Testis (tissue), 3 donors: ENCODE data around the gene RARRES2. TPM values are rescaled to one million over a fixed set of nuclear protein-coding genes. Genes with fewer than 3 reads are reported as not detected.
"Not testable (repeated sequence)": the region's sequence is repeated elsewhere in the genome, so short reads cannot be mapped to it uniquely, and the experiment has no call there.

Experiments used
- DNase-seq: peaks from one replicate; pipeline ENCODE4 v3.0.0-alpha.2; 2019
- H3K27ac ChIP-seq, 2 donors: fragments of 200-600 bp; sonication (generic); one replicate each; pipeline ENCODE4 v1.5.1; 2019
- H3K27me3 ChIP-seq: fragments of 200-600 bp; sonication (generic); one replicate; pipeline ENCODE4 v1.5.1; 2019
- H3K36me3 ChIP-seq: fragments of 200-600 bp; sonication (generic); one replicate; pipeline ENCODE4 v1.5.1; 2017; ENCODE audit warnings: low read depth; ENCODE audit errors: missing control alignments
- H3K4me1 ChIP-seq: fragments of 200-600 bp; sonication (generic); one replicate; pipeline ENCODE4 v1.5.1; 2019
- H3K4me3 ChIP-seq, 2 donors: fragments of 200-600 bp; sonication (generic); one replicate each; pipeline ENCODE4 v1.5.1; 2017 to 2019
- H3K9me3 ChIP-seq: fragments of 200-600 bp; sonication (generic); one replicate; pipeline ENCODE4 v1.5.1; 2017
- CTCF ChIP-seq, 3 experiments: fragments of 450-650 bp in 2 of 3; fragments of 200-600 bp in 1 of 3; sonication (generic) in 1 of 3; IDR thresholded peaks; one replicate each; pipeline ENCODE4 v1.5.1; 2016 to 2019; ENCODE audit warnings: antibody characterized with exemption in 3 of 3, mild to moderate bottlenecking in 2 of 3, moderate library complexity in 1 of 3
- POLR2A ChIP-seq: fragments of 450-650 bp; IDR thresholded peaks from one replicate; pipeline ENCODE4 v1.6.1; 2017; ENCODE audit warnings: antibody characterized with exemption, mild to moderate bottlenecking, moderate library complexity
- WGBS, 2 donors: methylation state at CpG; one replicate each; pipeline ENCODE4 v1.1.5; 2018; 5-methylcytosine and 5-hydroxymethylcytosine counted together
- intact Hi-C: fragments of 100-400 bp; cut with DNase I; formaldehyde crosslinking; loops from one replicate; pipeline ENCODE4 v1.15.1; 2023; ENCODE audit warnings: low total_unique reads
- polyA plus RNA-seq: library from polyadenylated mRNA; stranded (reverse); fragments of 350-450 nt; fragmentation: Illumina TruSeq; extraction: RNeasy Lipid Tissue Mini Kit (QIAGEN cat#74804); gene quantifications from one replicate; pipeline ENCODE4 v1.2.3, GENCODE V29; 2014; ENCODE audit warnings: low read depth, low replicate concordance; ENCODE audit not compliant: insufficient read depth
- total RNA-seq, 2 donors: library from RNA; depleted of rRNA; stranded (reverse); fragments of >200 nt; gene quantifications; one replicate each; pipeline ENCODE4 v1.2.3, GENCODE V29; 2016

The RARRES2 gene
- total and polyA plus RNA-seq, 3 donors from 2014 or later: 21.1 to 93.7 (median 58.8) TPM

- intact Hi-C loops: no loop called here
Measured at GRCh38 chr7:150308575-150308974, 32.9 kb downstream of the RARRES2 start.

GRCh38 chr7:150307904-150308303 lies 33.5 kb downstream of the RARRES2 start:
- Histone ChIP-seq H3K9me3 (no peaks in the 10 kb centered on the region), H3K27ac (no peak overlapping the region), H3K27me3 (no peaks in the 10 kb centered on the region), H3K4me1 (no peaks in the 10 kb centered on the region), H3K36me3 (no peaks in the 10 kb centered on the region), H3K4me3 (no peak overlapping the region)
- no peak for DNase-seq
- 88 to 92% methylated on average over 9 of the region's 9 CpGs for WGBS, 2 donors
- no peak for TF ChIP-seq CTCF (IDR thresholded peaks at IDR 0.05)
- no peak for TF ChIP-seq POLR2A
- intact Hi-C loops: no loop called here

More at GRCh38 chr7:150308575-150308974, 32.9 kb downstream of the RARRES2 start:
- Histone ChIP-seq H3K9me3 (no peaks in the 10 kb centered on the region), H3K4me1 (no peaks in the 10 kb centered on the region), H3K27me3 (no peaks in the 10 kb centered on the region), H3K36me3 (no peaks in the 10 kb centered on the region), H3K4me3 (no peak overlapping the region), H3K27ac (no peak overlapping the region)
- DNase-seq: no peak
- TF ChIP-seq CTCF (IDR thresholded peaks at IDR 0.05) (no peak), POLR2A (no peak)

GRCh38 chr7:150307129-150307528 lies 34.3 kb downstream of the RARRES2 start:
- no peaks in the 10 kb centered on the region for H3K36me3 ChIP-seq
- intact Hi-C loops: no loop called here
- TF ChIP-seq POLR2A: no peak
- TF ChIP-seq CTCF (IDR thresholded peaks at IDR 0.05): no peak
- no peak overlapping the region for H3K4me3 ChIP-seq
- H3K4me1 ChIP-seq: no peaks in the 10 kb centered on the region
- no peaks in the 10 kb centered on the region for H3K27me3 ChIP-seq
- H3K27ac ChIP-seq: no peak overlapping the region
- no peaks in the 10 kb centered on the region for H3K9me3 ChIP-seq
- 80 to 88% methylated on average over 3 of the region's 3 CpGs for WGBS, 2 donors
- DNase-seq: no peak

- H3K27me3 ChIP-seq, intact Hi-C loops, H3K27ac ChIP-seq, H3K36me3 ChIP-seq, H3K4me3 ChIP-seq, H3K4me1 ChIP-seq, DNase-seq, H3K9me3 ChIP-seq: not testable (repeated sequence)
- WGBS, 2 donors: 83 to 89% methylated on average over 5 of the region's 5 CpGs
Measured at GRCh38 chr7:150306377-150306776, 35.1 kb downstream of the RARRES2 start.

- intact Hi-C loops, H3K27me3 ChIP-seq, H3K4me1 ChIP-seq, H3K4me3 ChIP-seq, DNase-seq, H3K36me3 ChIP-seq, H3K27ac ChIP-seq, H3K9me3 ChIP-seq: not testable (repeated sequence)
- WGBS, 2 donors: 69 to 78% methylated on average over 2 of the region's 2 CpGs
Measured at GRCh38 chr7:150305903-150306284, 35.5 kb downstream of the RARRES2 start.

- H3K4me1 ChIP-seq, H3K4me3 ChIP-seq, H3K9me3 ChIP-seq, H3K36me3 ChIP-seq, H3K27me3 ChIP-seq, intact Hi-C loops, H3K27ac ChIP-seq, DNase-seq: not testable (repeated sequence)
- 87 to 90% methylated on average over 11 of the region's 11 CpGs for WGBS, 2 donors
Measured at GRCh38 chr7:150305259-150305902, 36.0 kb downstream of the RARRES2 start.

GRCh38 chr7:150304499-150305258 lies 36.8 kb downstream of the RARRES2 start:
- H3K27me3 ChIP-seq, DNase-seq, intact Hi-C loops, H3K36me3 ChIP-seq, H3K4me1 ChIP-seq, H3K27ac ChIP-seq, H3K4me3 ChIP-seq, H3K9me3 ChIP-seq: not testable (repeated sequence)
- WGBS, 2 donors: 80 to 82% methylated on average over 3 to 6 of the region's 8 CpGs

GRCh38 chr7:150302908-150303310 lies 38.5 kb downstream of the RARRES2 start:
- H3K27me3 ChIP-seq, H3K9me3 ChIP-seq, H3K4me1 ChIP-seq, DNase-seq, H3K4me3 ChIP-seq, H3K36me3 ChIP-seq, intact Hi-C loops, H3K27ac ChIP-seq: not testable (repeated sequence)
- 64 to 83% methylated on average over 1 of the region's 1 CpG for WGBS, 2 donors

- intact Hi-C loops, H3K9me3 ChIP-seq, H3K4me3 ChIP-seq, DNase-seq, H3K27ac ChIP-seq, H3K4me1 ChIP-seq, H3K27me3 ChIP-seq, H3K36me3 ChIP-seq: not testable (repeated sequence)
Measured at GRCh38 chr7:150297978-150298377, 43.5 kb downstream of the RARRES2 start.
